NCI-H2171 treated with DMSO at 0.1 percent for 48 hours (cell line): Measurements from ENCODE around the gene TBC1D17.

ENCODE experiments used
- DNase-seq: peaks from one replicate; lab custom pipeline; 2025; lab: John Stamatoyannopoulos, UW

TBC1D17 gene

DNA sequence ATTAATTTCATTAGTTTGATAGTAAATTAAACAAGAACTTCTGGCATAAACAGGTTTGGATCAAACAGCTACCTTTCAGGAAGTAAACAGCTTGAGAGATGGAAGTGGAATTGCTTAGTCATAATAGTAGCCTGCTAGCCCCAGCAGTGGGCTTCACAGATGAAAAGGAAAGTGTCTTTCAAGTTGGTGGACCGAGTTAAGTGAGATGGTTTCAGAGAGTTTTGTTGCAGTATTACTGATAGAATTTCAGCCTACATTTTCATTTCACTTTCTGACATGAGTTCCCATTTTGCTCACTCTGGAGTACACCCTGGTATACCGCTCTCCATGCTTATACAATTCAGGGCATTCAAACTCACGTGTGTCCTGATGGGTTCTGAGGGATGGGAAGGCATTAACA lies 28.6 kb upstream of the TBC1D17 start:
- no peak for DNase-seq

DNA sequence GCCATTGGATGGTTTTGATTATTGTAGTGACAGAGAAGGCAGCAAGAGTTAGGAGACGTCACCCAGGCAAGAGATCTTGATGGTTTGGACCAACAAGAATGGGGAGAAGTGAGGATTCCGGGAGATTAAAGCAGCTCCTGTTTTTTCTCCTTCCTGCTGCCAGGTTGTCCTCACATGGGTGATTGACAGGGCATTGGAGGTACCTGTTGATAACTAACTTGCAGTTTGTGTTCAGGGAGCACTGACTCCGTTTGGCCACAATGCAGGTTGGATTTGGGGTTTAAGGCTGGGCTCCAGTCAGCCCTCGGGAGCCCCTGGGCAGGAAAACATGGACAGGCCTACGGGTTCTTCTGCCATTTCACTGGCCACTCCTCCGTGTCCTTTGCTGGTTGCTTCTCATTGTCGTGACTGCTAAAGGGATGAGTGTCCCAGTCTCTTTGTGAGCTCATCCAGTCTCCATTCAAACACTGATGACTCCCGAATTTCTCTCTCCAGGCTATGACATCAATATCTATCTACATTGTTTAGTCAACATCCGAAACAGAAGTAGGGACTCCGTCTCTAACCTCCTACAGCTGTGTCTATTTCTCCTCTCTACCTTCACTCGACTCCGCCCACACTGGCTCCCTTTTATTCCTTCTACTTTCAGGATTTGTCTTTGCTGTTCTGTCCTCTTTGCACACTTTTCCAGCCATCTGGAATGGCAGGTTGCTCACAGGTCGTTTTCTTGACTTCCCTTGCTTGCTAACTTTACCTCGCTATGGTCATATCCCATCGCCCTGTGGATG lies 27.9 kb upstream of the TBC1D17 start:
- DNase-seq = no peak

DNA sequence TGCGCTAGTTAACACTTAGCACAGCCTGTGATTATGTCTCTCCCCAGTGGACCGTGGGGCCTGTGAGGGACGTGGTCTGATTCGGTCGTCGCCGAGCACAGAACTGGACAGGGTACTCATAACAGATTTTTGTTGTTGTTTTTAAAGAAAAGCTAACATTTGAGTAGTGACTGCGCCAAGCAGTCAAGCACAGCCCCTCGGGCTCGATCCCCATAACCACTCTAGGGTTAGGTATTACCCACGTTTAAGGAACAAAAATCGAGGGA lies 27.3 kb upstream of the TBC1D17 start:
- DNase-seq = no peak

DNA sequence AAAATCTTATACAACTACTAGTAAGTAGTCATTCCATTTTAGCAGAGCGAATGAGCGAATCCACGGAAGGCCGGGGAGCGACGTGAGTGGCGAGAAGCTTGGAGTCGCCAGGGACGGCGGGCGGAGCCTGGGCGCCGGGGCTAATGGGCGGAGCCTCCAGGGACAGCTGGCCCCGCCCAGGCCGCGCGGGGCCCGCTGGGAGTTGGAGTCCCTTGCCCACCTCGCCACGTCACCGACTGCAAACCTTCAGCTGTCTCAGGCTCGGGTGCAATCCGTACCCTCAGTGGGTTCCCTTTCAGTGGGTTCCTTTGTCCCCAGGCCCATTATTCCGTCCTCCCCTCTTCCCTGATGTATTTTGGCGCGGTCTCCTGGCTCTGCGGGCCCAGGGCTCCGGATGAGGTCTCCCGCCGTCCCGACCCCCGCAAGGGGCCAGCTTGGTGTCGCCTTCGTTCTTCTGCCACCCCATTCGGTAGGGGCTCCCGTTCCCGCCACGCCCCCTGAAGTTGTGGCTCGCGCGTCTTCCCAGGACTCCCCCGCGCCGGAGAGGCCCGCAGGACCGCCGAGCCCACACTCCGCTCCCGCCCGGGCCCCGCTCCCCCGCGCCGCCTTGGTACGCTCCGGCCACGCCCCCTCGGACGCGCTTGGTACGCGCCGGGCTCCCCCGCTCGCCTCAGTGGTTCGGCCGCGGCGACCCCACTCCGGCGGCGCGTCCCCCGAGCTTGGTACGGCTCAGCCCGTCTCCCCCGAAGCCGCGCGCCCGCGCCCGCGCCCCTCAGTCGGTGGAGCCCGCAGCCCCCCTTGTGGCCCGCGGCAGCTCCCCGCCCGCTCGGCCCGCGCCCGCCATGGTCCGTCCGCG lies 26.8 kb upstream of the TBC1D17 start, which contains the start of gene PTOV1:
Gene PTOV1, plus strand, starts transcription at position 673 of the 856 bp plus-strand sequence.
- DNase-seq = peak; percentile 97

DNA sequence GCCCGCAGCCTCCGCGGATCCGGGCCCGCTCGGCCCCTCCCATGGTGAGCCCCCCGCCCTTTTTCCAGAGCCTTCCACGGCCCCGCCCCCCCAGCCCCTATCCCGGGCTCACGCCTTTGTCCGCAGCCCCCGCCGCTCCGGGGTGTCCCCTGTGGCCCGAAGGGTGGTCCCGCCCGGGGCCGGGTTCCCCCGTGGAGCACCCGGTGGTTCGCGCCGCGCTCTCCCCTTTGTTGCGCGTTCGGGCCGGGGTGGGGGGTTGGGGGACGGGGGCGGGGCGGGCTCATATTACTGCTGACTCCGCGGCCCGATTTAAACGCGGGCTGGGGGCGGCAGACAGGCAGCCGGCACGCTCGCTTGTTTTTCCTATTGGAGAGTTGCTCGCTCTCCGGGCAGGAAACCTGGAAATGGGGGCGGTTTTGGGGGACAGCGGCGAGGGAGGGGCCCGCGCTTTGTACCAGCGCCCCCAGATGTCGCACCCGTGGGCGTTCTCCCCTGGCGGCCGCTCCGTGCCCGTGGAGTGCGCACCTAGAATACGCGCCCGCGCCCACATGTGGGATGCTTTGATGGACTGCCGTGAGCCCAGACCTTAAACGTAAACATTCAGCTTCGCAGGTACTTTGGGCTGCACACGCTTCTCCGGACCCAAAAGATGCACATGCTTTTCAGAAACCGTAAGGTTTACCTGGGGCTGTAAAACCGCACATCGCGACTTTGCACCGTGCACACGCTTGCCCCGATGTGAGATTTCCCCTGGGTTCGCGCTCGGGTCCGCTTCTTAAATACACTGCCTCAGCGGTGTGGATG lies 25.8 kb upstream of the TBC1D17 start:
- DNase-seq = peak; percentile 70

DNA sequence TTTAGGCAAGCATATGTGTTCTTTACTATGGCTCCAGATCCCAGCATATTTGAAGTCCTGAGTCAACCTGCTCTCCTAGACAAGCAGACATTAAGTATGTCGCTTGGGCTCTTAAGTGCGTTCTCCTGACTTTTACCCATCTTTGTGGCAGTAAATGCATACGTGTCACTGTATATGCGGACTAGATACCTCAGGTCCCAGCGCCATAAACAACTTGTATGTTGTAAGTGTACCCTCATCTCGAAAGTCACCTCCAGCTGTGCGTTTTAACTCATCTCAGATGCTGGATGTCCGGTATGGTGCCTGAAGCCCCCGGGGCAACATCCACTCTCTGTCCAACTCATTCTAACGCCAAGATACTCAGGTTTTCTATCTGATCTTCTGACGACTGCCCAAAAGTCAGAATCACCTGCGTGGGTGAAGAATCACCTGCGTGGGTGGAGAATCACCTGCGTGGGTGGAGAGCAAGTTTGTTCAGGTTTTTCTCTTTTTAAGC lies 24.8 kb upstream of the TBC1D17 start:
- DNase-seq = no peak

DNA sequence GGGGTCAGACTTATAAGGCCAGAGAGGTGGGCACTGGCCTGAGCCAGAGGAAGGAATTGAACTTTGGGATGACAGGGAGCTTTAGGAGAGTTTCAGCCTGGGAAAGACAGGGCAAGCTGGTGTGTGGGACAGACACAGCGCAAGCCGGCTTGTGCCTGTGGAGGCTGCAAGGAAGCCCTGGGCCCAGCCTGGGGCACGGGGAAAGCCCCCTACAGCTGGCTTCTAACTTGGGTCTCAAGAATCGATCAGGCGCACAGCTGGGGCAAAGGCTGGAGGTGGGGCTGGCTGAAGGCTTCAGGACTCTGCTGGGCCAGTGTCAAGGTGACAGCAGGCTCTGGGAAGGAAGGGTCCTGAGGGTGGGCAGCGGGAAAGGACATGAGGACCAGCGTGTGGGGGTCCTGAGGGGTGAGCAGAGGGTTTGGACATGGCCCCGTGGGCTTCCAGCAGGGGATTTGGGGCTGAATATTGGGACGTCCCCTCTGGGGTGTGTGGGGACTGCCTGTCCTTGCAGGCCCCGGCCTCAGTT lies 23.6 kb upstream of the TBC1D17 start:
- no peak for DNase-seq

DNA sequence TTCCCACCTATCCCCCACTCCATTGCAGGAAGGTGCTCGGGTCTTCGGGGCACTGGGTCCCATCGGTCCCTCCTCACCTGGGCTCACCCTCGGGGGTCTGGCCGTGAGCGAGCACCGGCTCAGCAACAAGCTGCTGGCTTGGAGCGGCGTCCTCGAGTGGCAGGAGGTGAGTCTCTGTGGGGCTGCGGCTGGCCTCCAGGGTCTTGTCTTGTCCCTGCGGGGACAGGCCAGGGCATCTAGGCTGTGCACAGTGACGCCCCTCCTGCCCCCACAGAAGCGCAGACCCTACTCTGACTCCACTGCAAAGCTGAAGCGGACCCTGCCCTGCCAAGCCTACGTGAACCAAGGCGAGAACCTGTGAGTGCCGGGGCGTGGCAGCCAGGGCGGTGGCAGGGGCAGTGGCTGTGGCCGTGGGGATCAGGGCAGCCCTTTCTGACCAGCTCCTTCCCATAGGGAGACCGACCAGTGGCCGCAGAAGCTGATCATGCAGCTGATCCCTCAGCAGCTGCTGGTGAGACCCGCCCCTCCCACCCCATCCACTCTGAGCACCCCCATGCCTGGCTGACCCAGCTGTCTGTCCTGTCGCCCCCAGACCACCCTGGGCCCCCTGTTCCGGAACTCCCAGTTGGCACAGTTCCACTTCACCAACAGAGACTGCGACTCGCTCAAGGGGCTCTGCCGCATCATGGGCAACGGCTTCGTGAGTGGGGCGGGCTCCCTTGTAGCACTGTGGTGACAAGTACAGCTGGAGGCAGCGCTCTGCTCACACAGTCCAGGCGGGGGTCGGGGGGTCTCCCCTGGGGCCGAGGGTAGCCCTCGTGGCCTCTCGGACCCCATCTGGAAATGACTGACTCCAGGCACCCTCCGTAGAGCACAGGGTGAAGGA lies 22.9 kb upstream of the TBC1D17 start:
- no peak for DNase-seq

DNA sequence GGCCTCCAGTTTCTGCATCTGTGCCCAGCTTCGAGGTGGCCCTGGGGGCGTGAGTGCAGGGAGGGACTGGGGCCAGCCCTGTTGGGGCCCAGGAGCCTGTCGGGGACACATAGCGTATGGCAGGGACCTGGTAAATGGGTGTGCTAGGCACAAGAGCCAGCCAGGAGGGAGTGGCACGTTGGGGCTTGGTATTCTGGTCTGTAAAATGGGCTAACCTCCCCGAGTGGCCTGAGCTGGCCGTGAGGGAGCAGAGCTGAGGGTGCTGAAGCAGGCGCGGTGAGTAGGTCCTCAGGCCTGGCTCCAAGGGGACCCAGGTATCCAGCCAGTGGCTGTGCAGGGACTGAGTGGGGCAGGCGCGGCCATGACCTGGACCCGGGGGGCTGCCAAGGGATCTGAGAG lies 22.2 kb upstream of the TBC1D17 start:
- DNase-seq = no peak

DNA sequence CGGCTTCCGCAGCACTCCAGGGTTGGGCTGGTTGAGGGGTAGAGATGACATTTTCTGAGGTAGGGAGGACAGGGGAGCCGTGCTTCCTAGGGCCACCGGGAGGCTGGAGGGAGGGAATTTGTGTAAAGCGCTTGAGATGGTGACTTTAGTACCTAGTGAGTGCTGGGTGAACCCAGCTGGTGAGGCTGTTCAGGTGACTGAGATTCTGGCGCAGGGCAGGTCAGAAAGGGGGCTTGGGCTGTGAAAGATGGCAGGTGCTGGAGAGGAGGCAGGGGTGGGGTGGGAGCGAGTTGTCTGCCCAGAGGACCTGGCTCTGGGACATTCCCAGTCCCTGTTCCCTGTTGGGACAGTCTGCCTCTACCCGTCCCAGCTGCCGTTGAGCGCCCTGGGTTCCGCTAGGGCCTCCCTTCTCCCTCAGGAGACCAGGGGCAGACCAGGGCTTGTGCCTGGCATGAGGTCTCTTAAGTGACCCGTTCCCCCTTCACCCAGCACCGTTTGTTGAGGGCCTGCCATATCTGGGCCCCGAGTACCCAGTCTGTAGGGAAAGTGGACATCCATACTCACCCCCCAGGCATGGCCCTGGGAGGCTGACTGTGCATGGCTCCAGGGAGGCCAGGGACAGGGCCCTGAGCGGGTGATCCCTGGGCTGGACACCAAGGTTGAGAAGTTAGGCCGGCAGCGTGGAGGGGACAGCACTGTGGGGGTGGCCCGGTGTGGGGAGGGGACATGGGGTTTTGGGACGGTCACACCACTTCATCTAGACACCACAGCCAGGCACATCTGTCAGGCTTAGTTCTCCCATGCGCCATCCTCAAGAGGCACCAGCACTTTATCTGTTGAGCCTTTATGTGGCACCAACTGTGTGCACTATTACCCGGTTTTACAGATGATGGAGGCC lies 21.6 kb upstream of the TBC1D17 start:
- no peak for DNase-seq

DNA sequence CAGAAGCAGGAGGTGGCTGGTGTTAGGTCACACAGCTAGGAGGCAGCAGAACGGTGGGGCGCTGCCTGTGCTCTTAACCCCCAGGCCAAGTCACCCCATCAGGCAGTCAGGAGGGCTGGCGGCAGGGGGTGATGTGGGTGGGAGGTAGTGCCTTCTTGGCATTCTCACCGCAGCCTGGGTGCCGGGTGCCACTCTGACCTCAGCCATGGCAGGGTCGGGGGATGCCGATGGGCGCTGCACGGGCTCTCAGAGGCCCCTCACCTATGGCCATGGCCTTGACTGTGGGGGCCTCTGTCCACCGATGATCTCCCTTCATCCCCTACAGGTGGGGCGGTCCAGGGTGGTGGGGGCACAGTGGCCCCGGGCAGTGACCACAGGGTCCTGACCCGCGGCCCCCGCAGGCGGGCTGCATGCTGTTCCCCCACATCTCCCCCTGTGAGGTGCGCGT lies 20.9 kb upstream of the TBC1D17 start:
- no peak for DNase-seq

DNA sequence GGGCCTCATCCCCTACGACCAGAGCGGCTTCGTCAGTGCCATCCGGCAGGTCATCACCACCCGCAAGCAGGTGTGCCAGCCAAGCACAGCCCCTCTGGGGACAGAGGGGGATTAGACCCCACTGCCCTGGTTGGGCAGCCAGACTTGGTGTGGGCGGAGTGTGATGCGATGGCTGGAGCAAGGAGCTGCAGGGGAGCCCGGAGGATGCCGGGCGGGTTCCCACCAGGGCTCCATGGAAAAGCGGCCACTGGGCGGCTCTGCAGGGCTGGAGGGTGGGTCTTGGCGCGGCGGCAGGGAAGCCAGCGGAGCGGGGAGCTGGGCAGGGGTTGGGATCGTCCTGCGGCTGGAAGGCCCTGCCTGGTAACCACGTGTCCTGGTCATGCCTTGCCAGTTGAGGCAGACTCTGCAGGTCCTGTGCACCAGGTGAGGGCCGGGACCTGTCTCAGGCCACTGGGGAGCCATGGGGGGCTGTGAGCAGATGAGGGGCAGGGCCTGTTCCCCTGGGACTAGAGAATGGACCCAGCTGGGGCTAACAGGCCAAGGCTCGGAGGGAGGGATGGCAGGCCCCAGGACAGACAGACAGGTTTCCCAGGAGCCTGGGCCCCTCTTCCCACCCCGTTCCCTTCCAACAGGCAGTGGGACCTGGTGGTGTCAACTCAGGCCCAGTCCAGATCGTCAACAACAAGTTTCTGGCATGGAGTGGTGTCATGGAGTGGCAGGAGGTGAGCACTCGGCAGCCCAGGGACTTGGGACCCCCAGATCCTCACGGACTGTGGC lies 20.3 kb upstream of the TBC1D17 start:
- DNase-seq = no peak

DNA sequence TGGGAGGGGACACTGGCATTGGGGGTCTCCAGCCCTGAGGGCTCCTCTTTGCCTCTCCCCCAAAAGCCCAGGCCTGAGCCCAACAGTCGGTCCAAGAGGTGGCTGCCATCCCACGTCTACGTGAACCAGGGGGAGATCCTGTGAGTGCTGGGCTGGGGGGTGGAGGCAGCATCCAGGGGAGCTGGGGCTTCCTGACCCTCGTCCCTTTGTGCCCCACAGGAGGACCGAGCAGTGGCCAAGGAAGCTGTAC lies 19.7 kb upstream of the TBC1D17 start:
- no peak for DNase-seq

DNA sequence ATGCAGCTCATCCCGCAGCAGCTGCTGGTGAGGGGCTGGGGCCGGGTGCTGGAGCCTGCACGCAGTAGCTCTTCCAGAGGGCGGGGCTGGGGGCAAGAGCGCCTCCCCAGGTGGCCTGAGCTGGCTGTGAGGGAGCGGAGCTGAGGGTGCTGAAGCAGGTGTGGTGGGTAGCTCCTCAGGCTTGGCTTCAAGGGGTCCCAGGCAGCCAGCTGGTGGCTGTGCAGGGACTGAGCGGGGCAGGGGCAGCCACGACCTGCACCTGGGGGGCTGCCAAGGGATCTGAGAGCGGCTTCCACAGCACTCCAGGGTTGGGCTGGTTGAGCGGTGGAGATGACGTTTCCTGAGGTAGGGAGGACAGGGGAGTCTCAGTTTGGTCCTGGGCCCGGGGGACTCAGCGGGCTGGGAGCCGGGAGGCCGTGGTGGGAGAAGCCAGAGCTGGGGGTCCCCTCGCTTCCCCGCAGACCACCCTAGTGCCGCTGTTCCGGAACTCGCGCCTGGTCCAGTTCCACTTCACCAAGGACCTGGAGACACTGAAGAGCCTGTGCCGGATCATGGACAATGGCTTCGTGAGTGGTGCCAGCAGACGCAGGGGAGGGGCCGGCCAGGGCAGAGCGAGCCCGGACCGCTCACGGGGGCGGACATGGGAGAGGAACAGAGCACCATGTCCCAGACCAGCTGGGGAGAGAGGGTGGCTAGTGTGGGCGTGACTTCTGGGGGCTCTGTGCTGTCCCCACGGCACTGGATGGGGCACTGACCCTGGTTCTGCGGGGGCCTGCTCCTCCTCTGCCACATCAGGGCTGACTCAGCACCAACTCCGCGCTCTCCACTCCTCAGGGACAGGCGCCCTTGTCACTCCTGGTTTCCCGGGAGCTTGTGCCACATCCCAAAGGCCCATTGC lies 19.2 kb upstream of the TBC1D17 start:
- no peak for DNase-seq

DNA sequence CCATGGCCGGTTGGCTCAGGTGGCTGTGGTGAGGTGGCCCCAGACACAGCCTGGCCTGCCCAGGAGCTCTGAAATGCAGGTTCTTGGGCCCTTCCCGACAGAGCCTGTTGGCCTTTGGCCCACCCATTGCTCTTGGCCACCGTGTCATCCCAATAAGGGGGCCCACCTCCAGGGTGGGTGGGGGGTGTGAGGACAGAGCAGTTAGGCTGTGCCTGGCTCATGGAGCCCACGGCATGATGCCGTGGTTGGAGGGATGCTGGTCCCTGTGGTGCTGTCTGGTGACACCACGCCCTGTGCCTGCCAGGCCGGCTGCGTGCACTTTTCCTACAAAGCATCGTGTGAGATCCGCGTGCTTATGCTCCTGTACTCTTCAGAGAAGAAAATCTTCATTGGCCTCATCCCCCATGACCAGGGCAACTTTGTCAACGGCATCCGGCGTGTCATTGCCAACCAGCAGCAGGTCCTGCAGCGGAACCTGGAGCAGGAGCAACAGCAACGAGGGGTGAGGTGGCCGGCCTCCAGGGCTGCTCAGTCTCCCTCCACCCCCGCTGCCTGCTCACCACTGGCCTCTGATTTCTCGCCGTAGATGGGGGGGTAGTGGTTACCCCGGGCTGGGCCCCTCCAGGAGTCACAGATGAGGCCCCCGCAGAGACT lies 17.7 kb upstream of the TBC1D17 start:
- no peak for DNase-seq

DNA sequence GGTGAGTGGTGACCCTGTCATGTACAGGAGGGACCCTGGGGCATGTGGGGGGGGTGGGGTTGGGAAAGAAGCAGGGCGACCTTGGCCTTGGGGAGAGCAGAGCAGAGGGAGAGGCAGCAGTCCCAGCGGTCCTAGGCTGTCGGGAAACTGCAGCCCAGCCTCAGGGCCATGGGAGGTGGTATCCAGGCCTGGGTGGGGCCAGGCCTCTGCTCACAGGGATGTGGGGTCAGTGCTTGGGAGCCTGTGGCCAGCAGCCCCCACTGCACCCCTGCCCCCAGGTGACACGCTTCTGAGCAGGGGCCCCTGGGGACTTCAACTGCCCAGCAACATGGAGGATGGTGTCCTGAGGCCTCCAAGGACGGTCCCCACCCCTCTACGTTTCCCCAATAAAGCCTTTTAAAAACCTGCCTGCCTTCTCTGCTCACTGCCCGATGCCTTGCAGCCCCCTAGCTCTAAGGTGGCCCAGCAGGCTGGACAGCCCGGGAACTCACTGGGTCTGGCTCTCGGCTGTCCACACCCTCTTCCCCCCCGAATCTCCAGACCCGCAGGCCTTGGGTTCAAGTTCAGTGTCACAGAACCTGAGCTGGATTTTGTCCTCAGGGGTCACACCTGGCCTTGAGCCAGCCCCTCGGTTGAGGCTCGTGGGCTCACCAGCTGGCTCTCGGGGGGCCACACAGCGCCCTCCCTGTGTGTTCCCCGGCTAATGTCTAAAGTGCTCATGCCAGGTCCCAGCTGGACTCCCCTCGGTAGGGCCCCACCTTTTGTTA lies 17.0 kb upstream of the TBC1D17 start:
- no peak for DNase-seq

DNA sequence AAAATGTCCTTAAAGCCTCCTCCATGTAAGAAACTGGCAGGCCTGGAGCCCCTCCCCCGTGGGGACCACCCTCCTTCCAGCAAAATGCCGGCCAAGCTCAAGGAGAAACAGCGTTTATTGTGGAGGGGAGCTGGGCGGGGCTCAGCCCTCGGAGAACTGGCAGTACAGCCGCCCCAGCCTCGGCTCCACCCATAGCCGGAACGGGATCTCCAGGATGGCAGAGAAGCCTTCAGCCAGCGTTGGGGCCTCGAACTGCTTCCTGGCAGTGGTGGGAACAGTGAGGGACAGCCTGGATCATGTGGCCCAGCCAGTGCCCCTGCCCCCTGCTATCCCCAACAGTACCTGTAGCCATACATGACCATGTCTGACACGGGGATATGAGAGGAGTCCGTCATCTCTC lies 16.4 kb upstream of the TBC1D17 start:
- DNase-seq = no peak
